OCI-LY7 (cell line): ENCODE measurements around the gene LACRT.

Experiments
- CTCF ChIP-seq: fragments of 200-600 bp; sonication (generic); conservative IDR thresholded peaks from 2 replicates; pipeline ENCODE4 v1.5.1; 2014; ENCODE audit warnings: mild to moderate bottlenecking, antibody characterized with exemption, low read length, moderate library complexity, mixed read lengths
- EZH2phosphoT487 ChIP-seq: fragments of 200-600 bp; sonication (generic); IDR thresholded peaks from 2 replicates; pipeline ENCODE4 v1.6.1; 2018; ENCODE audit warnings: low read depth, borderline replicate concordance, mild to moderate bottlenecking, mixed run types, antibody characterized with exemption, low read length, moderate library complexity, mixed read lengths

- TF ChIP-seq CTCF (no peak), EZH2phosphoT487 (no peak)
Measured at GRCh38 chr12:54592316-54592715, 42.4 kb downstream of the LACRT start.
